Stimulated activated CD4-positive, alpha-beta T cell treated with anti-CD3 and anti-CD28 coated beads, Interleukin-1b, Interleukin-23, amount 100 ng/mL, for 1 hour (primary cell): ENCODE results near the gene ZNF821.
A peak's percentile ranks its signal among the peaks of the same experiment; 100 is the strongest.
"Not testable (repeated sequence)": the region's sequence is repeated elsewhere in the genome, so short reads cannot be mapped to it uniquely, and the experiment has no call there.

Experiments
- DNase-seq, 2 donors: peaks; one replicate each; pipeline ENCODE4 v3.0.0-alpha.2; 2020; ENCODE audit warnings: low read depth in 2 of 2

Gene ZNF821

GRCh38 chr16:71883849-71884638 lies at the start of gene ZNF821:
TSS of gene ZNF821 (minus strand) at chr16:71884182. CDS start at chr16:71879946, 4,236 bp downstream.
- DNase-seq = peak; percentile 34 to 56

GRCh38 chr16:71933017-71933416 lies 49.0 kb upstream of the ZNF821 start:
- DNase-seq = no peak

GRCh38 chr16:71931599-71931998 lies 47.6 kb upstream of the ZNF821 start:
- no peak for DNase-seq

GRCh38 chr16:71931001-71931400 lies 47.0 kb upstream of the ZNF821 start:
- no peak for DNase-seq

GRCh38 chr16:71930013-71930563 lies 46.1 kb upstream of the ZNF821 start:
- no peak for DNase-seq

- no peak for DNase-seq
Measured at GRCh38 chr16:71929048-71929447, 45.1 kb upstream of the ZNF821 start.

GRCh38 chr16:71927787-71928186 lies 43.8 kb upstream of the ZNF821 start:
- DNase-seq = no peak

GRCh38 chr16:71927383-71927782 lies 43.4 kb upstream of the ZNF821 start:
- DNase-seq = no peak

GRCh38 chr16:71924710-71925109 lies 40.7 kb upstream of the ZNF821 start:
- no peak for DNase-seq

- DNase-seq = no peak
Measured at GRCh38 chr16:71923941-71924690, 40.1 kb upstream of the ZNF821 start.

GRCh38 chr16:71920658-71921057 lies 36.7 kb upstream of the ZNF821 start:
- no peak for DNase-seq

- DNase-seq = no peak
Measured at GRCh38 chr16:71919035-71919434, 35.1 kb upstream of the ZNF821 start.

- DNase-seq = no peak
Measured at GRCh38 chr16:71917900-71918299, 33.9 kb upstream of the ZNF821 start.

GRCh38 chr16:71916397-71916920 lies 32.5 kb upstream of the ZNF821 start:
- DNase-seq = no peak

GRCh38 chr16:71915350-71915749 lies 31.4 kb upstream of the ZNF821 start:
- DNase-seq = no peak

GRCh38 chr16:71914802-71915201 lies 30.8 kb upstream of the ZNF821 start:
- DNase-seq = no peak

- DNase-seq = no peak
Measured at GRCh38 chr16:71912534-71913275, 28.7 kb upstream of the ZNF821 start.

GRCh38 chr16:71911121-71911520 lies 27.1 kb upstream of the ZNF821 start:
- DNase-seq = no peak

GRCh38 chr16:71905765-71906164 lies 21.8 kb upstream of the ZNF821 start:
- DNase-seq = not testable (repeated sequence)

GRCh38 chr16:71904239-71904638 lies 20.3 kb upstream of the ZNF821 start:
- DNase-seq = no peak

GRCh38 chr16:71903608-71904007 lies 19.6 kb upstream of the ZNF821 start:
- DNase-seq = no peak
